Spleen (tissue), 11 donors: ENCODE data around the gene WARS2. TPM values are rescaled to one million over a fixed set of nuclear protein-coding genes. Genes with fewer than 3 reads are reported as not detected.

ENCODE experiments used
- DNase-seq: peaks from one replicate; pipeline ENCODE4 v3.0.0-alpha.2; 2020
- H3K27ac ChIP-seq, 8 donors: fragments of 200-600 bp; sonication (generic) in 7 of 8; 1 replicate in 4 of 8; 2 replicates in 4 of 8; pipeline versions ENCODE4 v1.5.0 to v1.8.0; 2016 to 2021; ENCODE audit warnings: inconsistent platforms in 4 of 8, mild to moderate bottlenecking in 4 of 8, moderate library complexity in 1 of 8
- H3K27me3 ChIP-seq, 7 donors: fragments of 200-600 bp; sonication (generic) in 6 of 7; replicated peaks in 1 of 7; 1 replicate in 4 of 7; 2 replicates in 3 of 7; pipeline versions ENCODE4 v1.5.0 to v1.8.0; 2016 to 2021; ENCODE audit warnings: inconsistent platforms in 3 of 7, mild to moderate bottlenecking in 1 of 7
- H3K36me3 ChIP-seq, 6 donors: fragments of 200-600 bp; sonication (generic) in 5 of 6; 1 replicate in 4 of 6; 2 replicates in 2 of 6; pipeline versions ENCODE4 v1.5.0 to v1.8.0; 2016 to 2021; ENCODE audit warnings: inconsistent platforms in 2 of 6
- H3K4me1 ChIP-seq, 6 donors: fragments of 200-600 bp; sonication (generic) in 5 of 6; 1 replicate in 3 of 6; 2 replicates in 3 of 6; pipeline versions ENCODE4 v1.5.0 to v1.8.0; 2016 to 2021; ENCODE audit warnings: inconsistent platforms in 3 of 6
- H3K4me3 ChIP-seq, 8 donors: fragments of 200-600 bp; sonication (generic) in 7 of 8; 1 replicate in 4 of 8; 2 replicates in 4 of 8; pipeline versions ENCODE4 v1.5.0 to v1.8.0; 2016 to 2021; ENCODE audit warnings: inconsistent platforms in 4 of 8, mild to moderate bottlenecking in 4 of 8, moderate library complexity in 2 of 8
- H3K9me3 ChIP-seq, 8 donors: fragments of 200-600 bp; sonication (generic) in 7 of 8; 1 replicate in 4 of 8; 2 replicates in 4 of 8; pipeline versions ENCODE4 v1.5.0 to v1.8.0; 2016 to 2021; ENCODE audit warnings: inconsistent platforms in 4 of 8
- POLR2A ChIP-seq, 3 donors: fragments of 450-650 bp; IDR thresholded peaks; one replicate each; pipeline ENCODE4 v1.5.1; 2017; ENCODE audit warnings: antibody characterized with exemption in 3 of 3, mild to moderate bottlenecking in 1 of 3
- POLR2AphosphoS5 ChIP-seq, 3 donors: sonication (generic); formaldehyde crosslinking; IDR thresholded peaks; one replicate each; pipeline ENCODE4 v1.5.1; 2017; ENCODE audit warnings: antibody characterized with exemption in 3 of 3
- WGBS, 5 donors: extraction: QIAGEN DNeasy Blood & Tissue Kit in 3 of 5; methylation state at CpG; one replicate each; pipeline versions ENCODE4 v1.1.5 to v1.1.7; 2013 to 2018; 5-methylcytosine and 5-hydroxymethylcytosine counted together
- intact Hi-C: fragments of 100-400 bp; cut with DNase I; formaldehyde crosslinking; loops from one replicate; pipeline ENCODE4 v1.15.0; 2023; ENCODE audit warnings: low total_unique reads
- polyA plus RNA-seq, 3 donors: library from polyadenylated mRNA; stranded (reverse); fragments of 200-250 nt; gene quantifications; one replicate each; pipeline ENCODE4 v1.2.1, GENCODE V29; 2013
- total RNA-seq, 7 donors: library from RNA; depleted of rRNA in 3 of 7; stranded (reverse); fragments of >200 nt in 3 of 7; fragmentation: NEBNext Ultra II Directional in 4 of 7; extraction: Animal tissue kit (Norgen Biotek cat#: 25700) in 4 of 7; gene quantifications; one replicate each; pipeline versions ENCODE4 v1.1.0 to v1.2.1, GENCODE V29; 2016 to 2021
- TF ChIP-seq, protein P1 (sequence below), 11 experiments: fragments of 200-600 bp in 7 of 11; fragments of 450-650 bp in 4 of 11; sonication (generic) in 4 of 11; IDR thresholded peaks in 8 of 11; conservative IDR thresholded peaks in 3 of 11; 1 replicate in 7 of 11; 2 replicates in 4 of 11; pipeline versions ENCODE4 v1.4.0 to v1.8.0; 2016 to 2021; ENCODE audit warnings: antibody characterized with exemption in 11 of 11, inconsistent platforms in 4 of 11, mild to moderate bottlenecking in 1 of 11
- donor health status: healthy with polysubstance abuse.
- donor health status: DM: no; HTN: no; CAD: no; lungs with moderate emphysema.
- donor health status: DM: no; HTN: no; CAD: no.
- donor health status: Bipolar disorder and iron deficiency.
- donor health status: healthy.
- donor health status: DM: no; HTN: no; CAD: no.
- donor health status: DM: yes; HTN: yes; CAD: no.

Gene WARS2
- total and polyA plus RNA-seq, 10 donors, result 2.9 to 13.0 (median 8.5) TPM

DNA sequence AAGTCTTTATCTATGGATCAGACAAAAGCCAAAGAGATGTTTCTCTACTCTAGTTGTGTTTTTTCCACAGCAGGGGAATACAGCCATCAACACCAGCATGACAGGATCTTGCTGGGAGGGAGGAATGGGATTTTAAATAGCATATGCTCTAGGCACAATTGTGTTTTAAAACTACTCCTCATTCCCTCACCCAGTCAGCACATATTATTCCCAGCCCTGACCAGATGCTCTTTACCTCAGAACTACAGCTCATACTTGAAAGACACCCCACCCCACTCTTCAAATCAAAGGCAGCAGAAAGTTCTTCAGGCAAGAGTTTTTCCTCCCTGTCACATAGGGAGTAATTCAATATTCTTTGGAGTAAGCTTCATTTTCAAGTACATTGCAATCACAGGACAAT, 106.1 kb downstream of the WARS2 start:
- Histone ChIP-seq H3K27ac (no peak overlapping the region), H3K4me1 (no peaks in the 10 kb centered on the region), H3K27me3 (no peaks in the 10 kb centered on the region), H3K9me3 (no peaks in the 10 kb centered on the region), H3K36me3 (peaks cover 0 to 66% (median 16%) of the 10 kb centered on the region in 6 donors), H3K4me3 (no peak overlapping the region)
- DNase-seq, result no peak
- intact Hi-C loops, result no loop called here
- TF ChIP-seq POLR2A (IDR thresholded peaks at IDR 0.05), result no peak
- no peak for TF ChIP-seq POLR2AphosphoS5 (IDR thresholded peaks at IDR 0.05)
- TF ChIP-seq, protein P1, sequence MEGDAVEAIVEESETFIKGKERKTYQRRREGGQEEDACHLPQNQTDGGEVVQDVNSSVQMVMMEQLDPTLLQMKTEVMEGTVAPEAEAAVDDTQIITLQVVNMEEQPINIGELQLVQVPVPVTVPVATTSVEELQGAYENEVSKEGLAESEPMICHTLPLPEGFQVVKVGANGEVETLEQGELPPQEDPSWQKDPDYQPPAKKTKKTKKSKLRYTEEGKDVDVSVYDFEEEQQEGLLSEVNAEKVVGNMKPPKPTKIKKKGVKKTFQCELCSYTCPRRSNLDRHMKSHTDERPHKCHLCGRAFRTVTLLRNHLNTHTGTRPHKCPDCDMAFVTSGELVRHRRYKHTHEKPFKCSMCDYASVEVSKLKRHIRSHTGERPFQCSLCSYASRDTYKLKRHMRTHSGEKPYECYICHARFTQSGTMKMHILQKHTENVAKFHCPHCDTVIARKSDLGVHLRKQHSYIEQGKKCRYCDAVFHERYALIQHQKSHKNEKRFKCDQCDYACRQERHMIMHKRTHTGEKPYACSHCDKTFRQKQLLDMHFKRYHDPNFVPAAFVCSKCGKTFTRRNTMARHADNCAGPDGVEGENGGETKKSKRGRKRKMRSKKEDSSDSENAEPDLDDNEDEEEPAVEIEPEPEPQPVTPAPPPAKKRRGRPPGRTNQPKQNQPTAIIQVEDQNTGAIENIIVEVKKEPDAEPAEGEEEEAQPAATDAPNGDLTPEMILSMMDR (IDR thresholded peaks at IDR 0.05 in 8 of 11, conservative IDR thresholded peaks at IDR 0.05 in 3 of 11), result no peak

DNA sequence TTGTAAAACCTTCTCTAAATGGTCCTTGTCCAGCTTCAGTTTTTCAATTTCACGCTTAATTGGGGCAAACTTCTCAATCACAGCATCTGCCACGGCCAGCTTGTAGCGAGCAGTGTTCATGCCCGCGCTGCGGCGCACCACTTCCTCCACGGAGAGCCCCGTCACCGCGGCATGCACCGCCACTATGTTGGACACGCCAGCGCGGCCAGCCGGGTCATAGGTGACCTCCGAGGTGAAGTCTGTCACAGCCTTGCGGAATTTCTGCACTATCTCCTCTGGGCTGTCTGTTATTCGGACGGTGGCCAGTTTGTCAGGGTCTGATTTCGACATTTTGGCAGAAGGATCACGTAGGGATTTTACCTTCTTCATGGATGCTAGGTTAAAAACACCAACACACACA, 107.5 kb downstream of the WARS2 start:
- Histone ChIP-seq H3K9me3 (no peaks in the 10 kb centered on the region), H3K4me1 (no peaks in the 10 kb centered on the region), H3K27me3 (no peaks in the 10 kb centered on the region), H3K36me3 (peaks cover 0 to 60% (median 16%) of the 10 kb centered on the region in 6 donors), H3K4me3 (no peak overlapping the region), H3K27ac (no peak overlapping the region)
- DNase-seq, result no peak
- WGBS, 5 donors, result 97 to 99% (median 98%) methylated on average over 22 of the region's 22 CpGs
- TF ChIP-seq POLR2A (IDR thresholded peaks at IDR 0.05) (no peak), POLR2AphosphoS5 (IDR thresholded peaks at IDR 0.05) (no peak)
- TF ChIP-seq, protein P1 (IDR thresholded peaks at IDR 0.05 in 8 of 11, conservative IDR thresholded peaks at IDR 0.05 in 3 of 11), result no peak
- intact Hi-C loops, result no loop called here

DNA sequence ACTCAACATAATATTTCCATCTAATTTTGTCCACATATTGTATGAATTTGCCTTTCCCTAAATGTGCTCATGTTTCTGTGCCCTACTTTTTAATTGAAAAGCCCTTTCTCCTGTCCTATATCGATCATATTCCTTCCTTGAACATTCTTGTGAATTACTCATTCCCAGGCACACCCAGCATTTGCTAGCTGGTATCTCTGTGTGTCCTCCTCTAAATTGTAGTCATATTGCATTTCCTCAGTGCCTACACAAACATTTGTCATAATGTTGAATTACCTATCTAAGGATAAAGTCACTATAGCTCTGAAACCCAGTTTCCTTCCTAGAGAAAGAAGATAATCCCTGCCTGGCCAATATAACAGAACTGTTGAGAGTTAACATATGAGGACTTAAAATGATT, 112.7 kb downstream of the WARS2 start:
- TF ChIP-seq POLR2AphosphoS5 (IDR thresholded peaks at IDR 0.05) (no peak), POLR2A (IDR thresholded peaks at IDR 0.05) (no peak)
- TF ChIP-seq, protein P1 (IDR thresholded peaks at IDR 0.05 in 8 of 11, conservative IDR thresholded peaks at IDR 0.05 in 3 of 11), result no peak
- intact Hi-C loops, result no loop called here
- Histone ChIP-seq H3K27me3 (no peaks in the 10 kb centered on the region), H3K36me3 (peaks cover 0 to 32% (median 7%) of the 10 kb centered on the region in 6 donors), H3K27ac (no peak overlapping the region), H3K9me3 (peaks cover 0 to 10% (median 2%) of the 10 kb centered on the region in 8 donors), H3K4me3 (no peak overlapping the region), H3K4me1 (no peaks in the 10 kb centered on the region)
- WGBS, 5 donors, result 90 to 100% (median 93%) methylated on average over 1 of the region's 1 CpG
- no peak for DNase-seq

DNA sequence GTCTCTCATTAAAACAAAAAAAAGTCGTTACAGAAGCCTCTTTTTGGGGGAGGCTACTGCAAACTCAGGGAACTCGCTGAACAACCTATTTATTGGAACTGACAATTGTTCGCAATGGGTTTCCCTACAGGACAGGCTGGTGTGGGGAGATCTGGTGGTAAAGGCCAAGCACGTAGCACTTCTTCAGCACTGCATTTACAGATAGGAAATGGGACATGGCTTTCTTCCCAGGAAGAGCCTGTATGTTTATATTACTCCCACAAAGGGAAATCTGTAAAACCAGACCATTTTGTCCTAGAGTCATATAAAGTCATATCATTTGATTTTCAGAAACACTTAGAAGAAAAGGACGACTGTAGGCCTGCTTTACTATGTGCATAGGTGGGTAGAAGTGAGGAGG, 113.5 kb downstream of the WARS2 start:
- H3K27me3 ChIP-seq, result no peaks in the 10 kb centered on the region
- no peak for DNase-seq
- intact Hi-C loops, result no loop called here
- 90 to 95% (median 92%) methylated on average over 5 of the region's 5 CpGs for WGBS, 5 donors
- peaks cover 0 to 10% (median 2%) of the 10 kb centered on the region in 8 donors for H3K9me3 ChIP-seq
- H3K36me3 ChIP-seq, result peaks cover 0 to 24% (median 2%) of the 10 kb centered on the region in 6 donors
- TF ChIP-seq, protein P1 (IDR thresholded peaks at IDR 0.05 in 8 of 11, conservative IDR thresholded peaks at IDR 0.05 in 3 of 11), result no peak
- no peak for TF ChIP-seq POLR2AphosphoS5 (IDR thresholded peaks at IDR 0.05)
- TF ChIP-seq POLR2A (IDR thresholded peaks at IDR 0.05), result no peak
- H3K4me1 ChIP-seq, result no peaks in the 10 kb centered on the region
- H3K27ac ChIP-seq, result no peak overlapping the region
- H3K4me3 ChIP-seq, result no peak overlapping the region
